MM.1S (cell line): ENCODE measurements around the gene MFAP2.

Experiments used
- DNase-seq: peaks from one replicate; pipeline ENCODE4 v3.0.0-alpha.2; 2015
- H2AFZ ChIP-seq: fragments of 300-600 bp; sonication (generic); 2 replicates; pipeline ENCODE4 v1.6.0; 2016; ENCODE audit warnings: antibody characterized with exemption, low read length
- H3F3A ChIP-seq: fragments of 300-600 bp; sonication (generic); 2 replicates; pipeline ENCODE4 v1.6.1; 2016; ENCODE audit warnings: mild to moderate bottlenecking, antibody characterized with exemption, low read length, moderate library complexity, mixed read lengths; ENCODE audit not compliant: insufficient read depth
- H3K27ac ChIP-seq: fragments of 300-600 bp; sonication (generic); 2 replicates; pipeline ENCODE4 v1.5.1; 2016; ENCODE audit warnings: mild to moderate bottlenecking, low read length
- H3K27me3 ChIP-seq: fragments of 300-600 bp; sonication (generic); replicated peaks from 2 replicates; pipeline ENCODE4 v1.6.0; 2016; ENCODE audit warnings: low read length; ENCODE audit not compliant: insufficient read depth
- H3K36me3 ChIP-seq: fragments of 300-600 bp; sonication (generic); replicated peaks from 2 replicates; pipeline ENCODE4 v1.6.1; 2016; ENCODE audit warnings: mild to moderate bottlenecking, low read length, mixed read lengths; ENCODE audit not compliant: insufficient read depth
- H3K4me1 ChIP-seq: fragments of 300-600 bp; sonication (generic); 2 replicates; pipeline ENCODE4 v1.6.1; 2016; ENCODE audit warnings: low read length, mixed read lengths
- H3K4me2 ChIP-seq: fragments of 300-600 bp; sonication (generic); 2 replicates; pipeline ENCODE4 v1.6.0; 2016; ENCODE audit warnings: low read depth, low read length
- H3K4me3 ChIP-seq: fragments of 300-600 bp; sonication (generic); 2 replicates; pipeline ENCODE4 v1.5.1; 2016; ENCODE audit warnings: low read length, mixed read lengths
- H3K79me2 ChIP-seq: fragments of 300-600 bp; sonication (generic); 2 replicates; pipeline ENCODE4 v1.6.1; 2016; ENCODE audit warnings: mixed run types, low read length, mixed read lengths
- H3K9ac ChIP-seq: fragments of 300-600 bp; sonication (generic); 2 replicates; pipeline ENCODE4 v1.6.1; 2016; ENCODE audit warnings: low read length, mixed read lengths
- H3K9me2 ChIP-seq: fragments of 300-600 bp; sonication (generic); replicated peaks from 2 replicates; pipeline ENCODE4 v1.6.1; 2016; ENCODE audit warnings: mild to moderate bottlenecking, low read length, mixed read lengths; ENCODE audit not compliant: insufficient read depth
- H3K9me3 ChIP-seq: fragments of 300-600 bp; sonication (generic); replicated peaks from 2 replicates; pipeline ENCODE4 v1.6.1; 2016; ENCODE audit warnings: mild to moderate bottlenecking, low read length, mixed read lengths; ENCODE audit not compliant: insufficient read depth
- H4K20me1 ChIP-seq: fragments of 300-600 bp; sonication (generic); 2 replicates; pipeline ENCODE4 v1.6.1; 2016; ENCODE audit warnings: mild to moderate bottlenecking, low read length, moderate library complexity, mixed read lengths; ENCODE audit not compliant: insufficient read depth
- CTCF ChIP-seq: fragments of 300-600 bp; sonication (generic); IDR thresholded peaks from 2 replicates; pipeline ENCODE4 v1.5.1; 2016; ENCODE audit warnings: antibody characterized with exemption, low read length, mixed read lengths
- EZH2 ChIP-seq: fragments of 300-600 bp; sonication (generic); optimal IDR thresholded peaks from 2 replicates; pipeline ENCODE3; 2017; ENCODE audit warnings: low read depth, mild to moderate bottlenecking, antibody characterized with exemption, low read length, mixed read lengths
- EZH2phosphoT487 ChIP-seq: fragments of 300-600 bp; sonication (generic); IDR thresholded peaks from 2 replicates; pipeline ENCODE4 v1.6.1; 2018; ENCODE audit warnings: antibody characterized with exemption, low read length

The MFAP2 gene

GRCh38 chr1:16996845-16997244, 16.4 kb upstream of the MFAP2 start:
- no peaks in the 10 kb centered on the region for H3K9me3 ChIP-seq
- TF ChIP-seq EZH2phosphoT487: no peak
- no peak overlapping the region for H3K27ac ChIP-seq
- H3K79me2 ChIP-seq: no peaks in the 10 kb centered on the region
- no peak overlapping the region for H3K4me3 ChIP-seq
- no peaks in the 10 kb centered on the region for H3K9me2 ChIP-seq
- H3K4me2 ChIP-seq: no peak overlapping the region
- no peak overlapping the region for H2AFZ ChIP-seq
- no peak overlapping the region for H3K9ac ChIP-seq
- no peaks in the 10 kb centered on the region for H4K20me1 ChIP-seq
- H3K4me1 ChIP-seq: no peaks in the 10 kb centered on the region
- no peak for DNase-seq
- H3F3A ChIP-seq: no peaks in the 10 kb centered on the region
- H3K36me3 ChIP-seq: no peaks in the 10 kb centered on the region
- no peaks in the 10 kb centered on the region for H3K27me3 ChIP-seq

- Histone ChIP-seq H3K9me2 (no peaks in the 10 kb centered on the region), H3K27me3 (no peaks in the 10 kb centered on the region), H3K9ac (no peak overlapping the region), H3K4me2 (no peak overlapping the region), H3K79me2 (no peaks in the 10 kb centered on the region), H3K27ac (no peak overlapping the region), H2AFZ (no peak overlapping the region), H3K4me3 (no peak overlapping the region), H4K20me1 (no peaks in the 10 kb centered on the region), H3F3A (no peaks in the 10 kb centered on the region), H3K9me3 (no peaks in the 10 kb centered on the region), H3K4me1 (no peaks in the 10 kb centered on the region), H3K36me3 (no peaks in the 10 kb centered on the region)
- DNase-seq: no peak
- no peak for TF ChIP-seq EZH2
- no peak for TF ChIP-seq CTCF
- TF ChIP-seq EZH2phosphoT487: no peak
Measured at GRCh38 chr1:16993521-16994038, 13.2 kb upstream of the MFAP2 start.

GRCh38 chr1:16992675-16993074, 12.3 kb upstream of the MFAP2 start:
- Histone ChIP-seq H2AFZ (no peak overlapping the region), H3K9ac (no peak overlapping the region), H3K79me2 (no peaks in the 10 kb centered on the region), H3K9me3 (no peaks in the 10 kb centered on the region), H3F3A (no peaks in the 10 kb centered on the region), H3K27me3 (no peaks in the 10 kb centered on the region), H3K4me3 (no peak overlapping the region), H3K36me3 (no peaks in the 10 kb centered on the region), H3K9me2 (no peaks in the 10 kb centered on the region), H3K27ac (no peak overlapping the region), H3K4me2 (no peak overlapping the region), H3K4me1 (no peaks in the 10 kb centered on the region), H4K20me1 (no peaks in the 10 kb centered on the region)
- DNase-seq: no peak
- TF ChIP-seq EZH2phosphoT487 (no peak), CTCF (no peak), EZH2 (no peak)

- DNase-seq: no peak
- no peak for TF ChIP-seq EZH2
- H4K20me1 ChIP-seq: no peaks in the 10 kb centered on the region
Measured at GRCh38 chr1:16992102-16992501, 11.7 kb upstream of the MFAP2 start.

More at GRCh38 chr1:16992102-16992501, 11.7 kb upstream of the MFAP2 start:
- Histone ChIP-seq H2AFZ (no peak overlapping the region), H3K27me3 (no peaks in the 10 kb centered on the region), H3K36me3 (no peaks in the 10 kb centered on the region), H3K9me2 (no peaks in the 10 kb centered on the region), H3K9ac (no peak overlapping the region), H3K9me3 (no peaks in the 10 kb centered on the region), H3K4me3 (no peak overlapping the region), H3K27ac (no peak overlapping the region), H3K79me2 (no peaks in the 10 kb centered on the region), H3F3A (no peaks in the 10 kb centered on the region), H3K4me2 (no peak overlapping the region), H3K4me1 (no peaks in the 10 kb centered on the region)
